Measurements from ENCODE around the gene CYP26A1. TPM values are rescaled to one million over a fixed set of nuclear protein-coding genes. Genes with fewer than 3 reads are reported as not detected.

The CYP26A1 gene
- total RNA-seq, 4 donors from 2014 or later, result not detected

- Histone ChIP-seq H3K4me3 (no peak overlapping the region), H3K27ac (no peak overlapping the region), H3K9me3 (no peaks in the 10 kb centered on the region), H3K36me3 (no peaks in the 10 kb centered on the region), H3K27me3 (peaks cover 0 to 95% of the 10 kb centered on the region in 2 donors), H3K4me1 (peaks cover 0 to 48% (median 24%) of the 10 kb centered on the region in 4 donors)
- no peak for TF ChIP-seq EP300 (IDR thresholded peaks at IDR 0.05)
- TF ChIP-seq, protein P1, sequence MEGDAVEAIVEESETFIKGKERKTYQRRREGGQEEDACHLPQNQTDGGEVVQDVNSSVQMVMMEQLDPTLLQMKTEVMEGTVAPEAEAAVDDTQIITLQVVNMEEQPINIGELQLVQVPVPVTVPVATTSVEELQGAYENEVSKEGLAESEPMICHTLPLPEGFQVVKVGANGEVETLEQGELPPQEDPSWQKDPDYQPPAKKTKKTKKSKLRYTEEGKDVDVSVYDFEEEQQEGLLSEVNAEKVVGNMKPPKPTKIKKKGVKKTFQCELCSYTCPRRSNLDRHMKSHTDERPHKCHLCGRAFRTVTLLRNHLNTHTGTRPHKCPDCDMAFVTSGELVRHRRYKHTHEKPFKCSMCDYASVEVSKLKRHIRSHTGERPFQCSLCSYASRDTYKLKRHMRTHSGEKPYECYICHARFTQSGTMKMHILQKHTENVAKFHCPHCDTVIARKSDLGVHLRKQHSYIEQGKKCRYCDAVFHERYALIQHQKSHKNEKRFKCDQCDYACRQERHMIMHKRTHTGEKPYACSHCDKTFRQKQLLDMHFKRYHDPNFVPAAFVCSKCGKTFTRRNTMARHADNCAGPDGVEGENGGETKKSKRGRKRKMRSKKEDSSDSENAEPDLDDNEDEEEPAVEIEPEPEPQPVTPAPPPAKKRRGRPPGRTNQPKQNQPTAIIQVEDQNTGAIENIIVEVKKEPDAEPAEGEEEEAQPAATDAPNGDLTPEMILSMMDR (IDR thresholded peaks at IDR 0.05), result no peak
- DNase-seq (ENCODE audit: low spot score in 2 of 2), result no peak
- 51 to 73% methylated on average over 5 to 10 of the region's 10 CpGs for WGBS, 2 donors
These were observed 4.5 kb upstream of the CYP26A1 start for GRCh38 chr10:93069245-93069561.

DNA sequence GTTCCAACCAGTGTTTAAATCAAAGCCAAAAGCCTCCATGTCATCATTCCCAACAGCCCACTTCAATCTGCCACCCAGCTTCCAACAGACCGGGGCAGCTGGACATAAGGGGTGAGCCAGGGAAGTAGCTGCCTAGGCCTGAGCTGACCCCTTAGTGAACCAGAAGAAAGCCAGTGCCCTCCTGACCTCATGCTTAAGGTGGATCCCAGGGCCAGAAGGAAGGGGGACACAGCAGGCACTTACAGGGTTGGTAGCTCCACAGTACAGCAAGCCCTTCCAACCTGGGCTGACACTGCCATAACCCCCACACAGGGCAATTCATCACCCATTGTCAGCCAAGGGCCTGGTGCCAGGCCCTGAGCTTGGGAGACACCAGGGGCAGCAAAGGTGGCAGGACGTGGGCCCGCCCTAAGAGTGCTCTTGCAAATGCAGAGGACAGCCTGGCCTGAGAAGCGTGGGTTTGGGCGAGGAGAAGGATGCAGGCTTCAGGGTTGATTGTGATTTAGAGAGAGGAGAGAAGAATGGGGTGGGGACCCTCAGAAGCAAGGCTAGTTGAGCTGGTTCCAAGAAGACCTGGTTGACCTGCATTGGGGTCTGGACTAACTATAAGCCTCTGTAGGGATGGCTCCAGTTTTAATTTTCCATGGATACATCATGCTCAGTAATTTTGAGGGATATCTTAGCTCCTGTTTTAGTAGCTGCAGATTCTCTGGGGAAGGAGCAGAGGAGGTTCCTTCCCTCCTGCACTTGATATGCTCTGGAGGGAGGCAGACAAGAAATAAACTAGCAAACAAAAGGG is 3.1 kb upstream of the CYP26A1 start:
- TF ChIP-seq EP300 (IDR thresholded peaks at IDR 0.05), result no peak
- TF ChIP-seq, protein P1 (IDR thresholded peaks at IDR 0.05), result no peak
- Histone ChIP-seq H3K9me3 (no peaks in the 10 kb centered on the region), H3K4me3 (no peak overlapping the region), H3K27me3 (peaks cover 0 to 95% of the 10 kb centered on the region in 2 donors), H3K36me3 (no peaks in the 10 kb centered on the region), H3K4me1 (peaks cover 0 to 60% (median 34%) of the 10 kb centered on the region in 4 donors), H3K27ac (no peak overlapping the region)
- no peak for DNase-seq (ENCODE audit: low spot score in 2 of 2)
- WGBS, 2 donors, result 75 to 78% methylated on average over 5 of the region's 5 CpGs

DNA sequence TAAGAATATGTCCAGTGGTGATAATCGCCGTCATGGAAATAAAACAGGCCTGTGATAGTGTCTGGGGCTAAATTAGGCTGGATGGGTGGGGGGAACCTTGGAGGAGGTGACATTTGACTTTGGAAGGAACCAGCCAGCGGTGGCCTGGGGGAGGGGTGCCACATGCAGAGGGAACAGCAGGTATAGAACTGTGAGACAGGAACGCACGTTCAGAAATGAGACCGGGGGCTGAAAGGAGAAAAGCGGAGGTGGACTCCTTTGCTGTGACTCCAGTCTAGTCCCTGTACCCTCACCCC is 2.6 kb upstream of the CYP26A1 start:
- Histone ChIP-seq H3K27me3 (peaks cover 0 to 95% of the 10 kb centered on the region in 2 donors), H3K9me3 (no peaks in the 10 kb centered on the region), H3K27ac (no peak overlapping the region), H3K4me1 (peaks cover 0 to 54% (median 34%) of the 10 kb centered on the region in 4 donors), H3K36me3 (no peaks in the 10 kb centered on the region), H3K4me3 (no peak overlapping the region)
- WGBS, 2 donors, result 67 to 69% methylated on average over 7 of the region's 7 CpGs
- DNase-seq (ENCODE audit: low spot score in 2 of 2), result no peak
- TF ChIP-seq, protein P1 (IDR thresholded peaks at IDR 0.05), result no peak
- TF ChIP-seq POLR2A (IDR thresholded peaks at IDR 0.05), result no peak
- TF ChIP-seq EP300 (IDR thresholded peaks at IDR 0.05), result no peak

DNA sequence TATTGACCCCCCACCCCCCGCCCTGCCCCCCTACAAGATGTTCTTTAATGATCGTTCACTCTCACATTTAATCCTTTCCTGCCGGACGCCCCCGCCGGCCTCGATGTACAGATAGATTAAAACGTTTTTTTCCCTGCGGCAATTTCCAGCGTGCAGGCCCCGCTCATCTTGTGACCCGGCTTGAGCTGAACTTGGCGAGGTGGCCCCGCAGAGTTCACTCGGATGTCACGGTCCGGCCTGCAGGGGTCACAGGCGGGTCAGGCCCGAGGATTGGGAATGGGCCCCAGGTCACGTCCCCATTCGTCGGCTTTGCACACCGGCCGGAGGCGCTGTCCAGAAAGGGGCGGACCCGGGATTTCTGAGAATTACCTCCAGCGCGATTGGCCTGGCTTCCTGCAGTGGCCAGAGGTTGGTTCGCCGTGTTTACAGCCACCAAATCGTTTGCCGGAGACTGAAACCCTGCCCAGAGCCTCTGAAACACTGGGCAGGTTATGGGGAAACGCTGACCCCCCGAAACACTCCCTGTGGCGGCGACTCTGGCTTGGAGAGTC is 1.9 kb upstream of the CYP26A1 start:
- H3K4me3 ChIP-seq, result peak overlapping the region in 2 of 4 donors; percentile 16 to 33
- WGBS, 2 donors, result 2 to 4% methylated on average over 25 to 36 of the region's 37 CpGs
- peaks cover 0 to 89% of the 10 kb centered on the region in 2 donors for H3K27me3 ChIP-seq
- TF ChIP-seq EP300 (IDR thresholded peaks at IDR 0.05), result no peak
- TF ChIP-seq, protein P1 (IDR thresholded peaks at IDR 0.05), result no peak
- TF ChIP-seq POLR2A (IDR thresholded peaks at IDR 0.05), result no peak
- no peaks in the 10 kb centered on the region for H3K9me3 ChIP-seq
- peaks cover 0 to 54% (median 34%) of the 10 kb centered on the region in 4 donors for H3K4me1 ChIP-seq
- DNase-seq (ENCODE audit: low spot score in 2 of 2), result no peak
- H3K27ac ChIP-seq, result no peak overlapping the region
- no peaks in the 10 kb centered on the region for H3K36me3 ChIP-seq

DNA sequence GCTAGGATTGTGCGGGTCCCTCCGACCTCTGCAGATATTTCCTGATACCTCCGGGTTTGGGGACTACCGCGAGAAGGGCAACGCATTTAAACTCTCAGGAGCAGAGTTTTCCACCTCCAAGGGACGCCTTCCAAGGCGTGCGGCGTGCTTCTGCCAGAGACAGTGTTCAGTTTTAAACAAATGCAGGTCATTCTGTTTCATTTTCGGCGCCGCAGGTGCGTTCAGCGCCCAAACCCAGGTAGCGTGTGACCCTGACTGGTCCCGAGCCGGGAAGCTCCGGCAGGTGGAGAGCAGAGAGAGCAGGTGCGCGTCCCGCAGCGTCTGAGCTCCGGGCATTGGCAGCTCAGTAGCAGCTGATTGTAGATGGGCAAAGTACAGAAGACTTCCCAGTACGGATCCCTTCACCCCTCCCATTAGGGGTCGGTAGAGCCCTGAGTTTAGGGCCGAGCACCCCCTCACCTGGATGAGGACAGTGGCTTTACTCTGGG is 1.4 kb upstream of the CYP26A1 start:
- no peaks in the 10 kb centered on the region for H3K36me3 ChIP-seq
- WGBS, 2 donors, result 2 to 3% methylated on average over 16 to 20 of the region's 27 CpGs
- peak overlapping the region in 2 of 4 donors; percentile 16 to 33 for H3K4me3 ChIP-seq
- DNase-seq (ENCODE audit: low spot score in 2 of 2), result no peak
- peaks cover 0 to 84% of the 10 kb centered on the region in 2 donors for H3K27me3 ChIP-seq
- no peaks in the 10 kb centered on the region for H3K9me3 ChIP-seq
- no peak overlapping the region for H3K27ac ChIP-seq
- H3K4me1 ChIP-seq, result peaks cover 0 to 54% (median 34%) of the 10 kb centered on the region in 4 donors
- TF ChIP-seq, protein P1 (IDR thresholded peaks at IDR 0.05), result no peak
- TF ChIP-seq POLR2A (IDR thresholded peaks at IDR 0.05) (no peak), EP300 (IDR thresholded peaks at IDR 0.05) (no peak)

All from tibial nerve (tissue), 4 donors.